ENCODE measurements around the gene RNF11. TPM values are rescaled to one million over a fixed set of nuclear protein-coding genes. Genes with fewer than 3 reads are reported as not detected.
A peak's percentile ranks its signal among the peaks of the same experiment; 100 is the strongest.

RNF11 gene
- polyA plus RNA-seq, 1 donor from 2014 or later: 210 TPM

GRCh38 chr1:51240084-51240483 is 4.0 kb downstream of the RNF11 start:
- Histone ChIP-seq H3K9me2 (ENCODE audit: insufficient read depth, low read length) (no peaks in the 10 kb centered on the region), H4K20me1 (ENCODE audit: insufficient read depth) (peaks cover 7% of the 10 kb centered on the region), H2AFZ (ENCODE audit: low read depth, low read length) (no peak overlapping the region), H3K4me3 (ENCODE audit: low read length) (peak overlapping the region; percentile 99), H3K36me3 (ENCODE audit: insufficient read depth, low read length) (no peaks in the 10 kb centered on the region), H3K9ac (ENCODE audit: low read length) (no peak overlapping the region), H3K79me2 (replicated peaks; ENCODE audit: insufficient read depth, low read length) (peaks cover 82% of the 10 kb centered on the region), H3K27me3 (ENCODE audit: insufficient read depth, low read depth, low read length) (no peaks in the 10 kb centered on the region), H3F3A (ENCODE audit: insufficient read depth, low read length, poor library complexity, severe bottlenecking) (no peaks in the 10 kb centered on the region), H3K9me3 (ENCODE audit: low read length) (no peaks in the 10 kb centered on the region), H3K27ac (ENCODE audit: low read length) (no peak overlapping the region), H3K4me2 (ENCODE audit: low read length) (peak overlapping the region; percentile 33)
- TF ChIP-seq TAF1 (IDR thresholded peaks at IDR 0.05; ENCODE audit: low read depth) (no peak), REST (IDR thresholded peaks at IDR 0.05; ENCODE audit: borderline replicate concordance) (no peak), RAD21 (conservative IDR thresholded peaks at IDR 0.05) (no peak), EZH2 (IDR thresholded peaks at IDR 0.05; ENCODE audit: borderline replicate concordance, insufficient read depth, low read length, poor library complexity, severe bottlenecking) (no peak), SMC3 (conservative IDR thresholded peaks at IDR 0.05; ENCODE audit: poor library complexity) (no peak), EP300 (conservative IDR thresholded peaks at IDR 0.05; ENCODE audit: poor library complexity, severe bottlenecking) (no peak), CTCF (IDR thresholded peaks at IDR 0.05; ENCODE audit: poor library complexity, severe bottlenecking) (no peak), MXI1 (conservative IDR thresholded peaks at IDR 0.05; ENCODE audit: poor library complexity, severe bottlenecking) (no peak), POLR2AphosphoS5 (IDR thresholded peaks at IDR 0.05) (no peak)

GRCh38 chr1:51241119-51241518 is 5.0 kb downstream of the RNF11 start:
- no peak overlapping the region for H3K9ac ChIP-seq (ENCODE audit: low read length)
- H2AFZ ChIP-seq (ENCODE audit: low read depth, low read length): no peak overlapping the region
- TF ChIP-seq EP300 (conservative IDR thresholded peaks at IDR 0.05; ENCODE audit: poor library complexity, severe bottlenecking) (no peak), CTCF (IDR thresholded peaks at IDR 0.05; ENCODE audit: poor library complexity, severe bottlenecking) (no peak), SMC3 (conservative IDR thresholded peaks at IDR 0.05; ENCODE audit: poor library complexity) (no peak), TAF1 (IDR thresholded peaks at IDR 0.05; ENCODE audit: low read depth) (no peak), RAD21 (conservative IDR thresholded peaks at IDR 0.05) (no peak), MXI1 (conservative IDR thresholded peaks at IDR 0.05; ENCODE audit: poor library complexity, severe bottlenecking) (no peak), POLR2AphosphoS5 (IDR thresholded peaks at IDR 0.05) (no peak), EZH2 (IDR thresholded peaks at IDR 0.05; ENCODE audit: borderline replicate concordance, insufficient read depth, low read length, poor library complexity, severe bottlenecking) (no peak), REST (IDR thresholded peaks at IDR 0.05; ENCODE audit: borderline replicate concordance) (no peak)
- no peaks in the 10 kb centered on the region for H3K9me2 ChIP-seq (ENCODE audit: insufficient read depth, low read length)
- no peaks in the 10 kb centered on the region for H3K36me3 ChIP-seq (ENCODE audit: insufficient read depth, low read length)
- H3K27ac ChIP-seq (ENCODE audit: low read length): no peak overlapping the region
- H3K9me3 ChIP-seq (ENCODE audit: low read length): no peaks in the 10 kb centered on the region
- no peaks in the 10 kb centered on the region for H3K27me3 ChIP-seq (ENCODE audit: insufficient read depth, low read depth, low read length)
- H3K4me3 ChIP-seq (ENCODE audit: low read length): no peak overlapping the region
- no peaks in the 10 kb centered on the region for H3F3A ChIP-seq (ENCODE audit: insufficient read depth, low read length, poor library complexity, severe bottlenecking)
- H4K20me1 ChIP-seq (ENCODE audit: insufficient read depth): peaks cover 7% of the 10 kb centered on the region
- no peak overlapping the region for H3K4me2 ChIP-seq (ENCODE audit: low read length)
- H3K79me2 ChIP-seq (replicated peaks; ENCODE audit: insufficient read depth, low read length): peaks cover 88% of the 10 kb centered on the region
